K562 (cell line): ENCODE results near the gene ARL6IP6.

Source experiments
- CBX1 ChIP-seq: sonication (generic); IDR thresholded peaks from 2 replicates; pipeline ENCODE4 v1.6.1; 2016; ENCODE audit warnings: antibody characterized with exemption, low read depth, mild to moderate bottlenecking
- CBX5 ChIP-seq: IDR thresholded peaks from 2 replicates; pipeline ENCODE4 v1.6.1; 2014; ENCODE audit warnings: low read depth, borderline replicate concordance
- CTCF ChIP-seq, 3 experiments: IDR thresholded peaks in 2 of 3; conservative IDR thresholded peaks in 1 of 3; 2 replicates each; pipeline ENCODE4 v1.5.1; 2011 to 2012; ENCODE audit warnings: low read length in 3 of 3, mild to moderate bottlenecking in 3 of 3, control low read depth in 2 of 3, improper control_type of control experiment in 1 of 3, inconsistent platforms in 1 of 3, low read depth in 1 of 3, mixed read lengths in 1 of 3, moderate library complexity in 1 of 3; ENCODE audit not compliant: insufficient read depth in 2 of 3
- ELK1 ChIP-seq: sonication (generic); formaldehyde crosslinking; IDR thresholded peaks from 2 replicates; pipeline ENCODE4 v1.8.1; 2022; ENCODE audit warnings: missing genetic modification reagents
- EP300 ChIP-seq: IDR thresholded peaks from 2 replicates; pipeline ENCODE4 v1.6.1; 2012; ENCODE audit warnings: low read length, improper control_type of control experiment
- HDGF ChIP-seq: fragments of 450-650 bp; IDR thresholded peaks from 2 replicates; pipeline ENCODE4 v1.6.1; 2016
- MBD1 ChIP-seq: fragments of 250-450 bp; sonication (Bioruptor Pico); IDR thresholded peaks from 2 replicates; pipeline ENCODE4 v1.8.0; 2022; ENCODE audit warnings: inconsistent platforms
- MED1 ChIP-seq: sonication (generic); formaldehyde crosslinking; IDR thresholded peaks from 2 replicates; pipeline ENCODE4 v1.8.1; 2023; ENCODE audit warnings: missing genetic modification reagents, borderline replicate concordance
- NR3C1 ChIP-seq: sonication (generic); formaldehyde crosslinking; IDR thresholded peaks from 2 replicates; pipeline ENCODE4 v1.8.1; 2022; ENCODE audit warnings: missing genetic modification reagents
- PTBP1 ChIP-seq: fragments of 200-400 bp; formaldehyde crosslinking; IDR thresholded peaks from 2 replicates; pipeline ENCODE4 v1.6.1; 2017; ENCODE audit warnings: low read depth, low read length
- ZBTB26 ChIP-seq: fragments of 450-650 bp; formaldehyde crosslinking; IDR thresholded peaks from 2 replicates; pipeline ENCODE4 v1.4.0; 2022; ENCODE audit warnings: missing genetic modification characterization
- ZNF561 ChIP-seq: fragments of 450-650 bp; formaldehyde crosslinking; conservative IDR thresholded peaks from 2 replicates; pipeline ENCODE4 v1.4.0; 2020; ENCODE audit warnings: mild to moderate bottlenecking, moderate library complexity
- ZNF717 ChIP-seq: fragments of 250-450 bp; sonication (Bioruptor Pico); IDR thresholded peaks from 2 replicates; pipeline ENCODE4 v1.5.0; 2021

GRCh38 chr2:152720794-152721193 lies 2.4 kb downstream of the ARL6IP6 start:
- no peak for TF ChIP-seq CTCF (IDR thresholded peaks at IDR 0.05 in 2 of 3, conservative IDR thresholded peaks at IDR 0.05 in 1 of 3; ENCODE audit: insufficient read depth in 2 of 3, low read depth in 1 of 3, low read length in 3 of 3)
- TF ChIP-seq HDGF: no peak
- TF ChIP-seq CBX5: no peak
- no peak for TF ChIP-seq ZNF561
- no peak for TF ChIP-seq MBD1 (CRISPR knock-in tag)
- TF ChIP-seq CBX1: no peak
- no peak for TF ChIP-seq ZBTB26 (CRISPR knock-in tag)
- TF ChIP-seq EP300: no peak
- no peak for TF ChIP-seq MED1 (CRISPR knock-in tag)
- no peak for TF ChIP-seq NR3C1 (CRISPR knock-in tag)
- no peak for TF ChIP-seq PTBP1
- no peak for TF ChIP-seq ELK1 (CRISPR knock-in tag)
- no peak for TF ChIP-seq ZNF717
